GM12878 (cell line): ENCODE data around the gene IL1RL2.

Experiments
- CTCF ChIP-seq, 3 experiments: IDR thresholded peaks in 2 of 3; conservative IDR thresholded peaks in 1 of 3; 2 replicates each; pipeline ENCODE4 v1.5.1; 2011; ENCODE audit warnings: low read depth in 3 of 3, low read length in 3 of 3, mild to moderate bottlenecking in 3 of 3, control low read depth in 2 of 3, moderate library complexity in 2 of 3, inconsistent platforms in 1 of 3, mixed read lengths in 1 of 3; ENCODE audit not compliant: control insufficient read depth in 2 of 3, insufficient read depth in 1 of 3; ENCODE audit errors: extremely low read depth in 1 of 3
- DPF2 ChIP-seq: fragments of 450-650 bp; IDR thresholded peaks from 2 replicates; pipeline ENCODE4 v1.6.1; 2017; ENCODE audit warnings: mild to moderate bottlenecking
- ETV6 ChIP-seq, 2 experiments: fragments of 450-650 bp in 1 of 2; IDR thresholded peaks in 1 of 2; conservative IDR thresholded peaks in 1 of 2; 2 replicates each; pipeline ENCODE4 v1.6.1; 2014; ENCODE audit warnings: antibody characterized with exemption in 1 of 2, borderline replicate concordance in 1 of 2, low read depth in 1 of 2, mild to moderate bottlenecking in 1 of 2, moderate library complexity in 1 of 2
- FOS ChIP-seq: IDR thresholded peaks from 3 replicates; pipeline ENCODE4 v1.6.1; 2011; ENCODE audit warnings: borderline replicate concordance; ENCODE audit not compliant: insufficient read length; ENCODE audit errors: extremely low read depth
- HCFC1 ChIP-seq: fragments of 150-350 bp; IDR thresholded peaks from 2 replicates; pipeline ENCODE4 v1.6.1; 2014; ENCODE audit warnings: low read length
- POLR2A ChIP-seq: IDR thresholded peaks from 2 replicates; pipeline ENCODE4 v1.6.1; 2011; ENCODE audit warnings: low read depth, mild to moderate bottlenecking, low read length
- POLR2AphosphoS2 ChIP-seq: IDR thresholded peaks from 2 replicates; pipeline ENCODE4 v1.6.1; 2011; ENCODE audit warnings: low read depth, mild to moderate bottlenecking, low read length, improper control_type of control experiment, moderate library complexity
- RAD21 ChIP-seq: IDR thresholded peaks from 2 replicates; pipeline ENCODE4 v1.6.1; 2011; ENCODE audit warnings: mild to moderate bottlenecking, low read depth, low read length, moderate library complexity; ENCODE audit not compliant: insufficient read depth
- RAD51 ChIP-seq: fragments of 450-650 bp; IDR thresholded peaks from 2 replicates; pipeline ENCODE4 v1.6.1; 2016; ENCODE audit warnings: moderate library complexity, mild to moderate bottlenecking, inconsistent platforms
- RCOR1 ChIP-seq: conservative IDR thresholded peaks from 2 replicates; pipeline ENCODE4 v1.6.1; 2012; ENCODE audit warnings: low read depth, low read length, improper control_type of control experiment
- STAT3 ChIP-seq: IDR thresholded peaks from 2 replicates; pipeline ENCODE4 v1.6.1; 2011; ENCODE audit warnings: low read depth, low read length, improper control_type of control experiment
- TAF1 ChIP-seq: IDR thresholded peaks from 2 replicates; pipeline ENCODE4 v1.6.1; 2011; ENCODE audit warnings: mild to moderate bottlenecking, low read depth, low read length, borderline replicate concordance
- ZNF622 ChIP-seq: fragments of 450-650 bp; IDR thresholded peaks from 2 replicates; pipeline ENCODE4 v1.6.1; 2017; ENCODE audit warnings: mild to moderate bottlenecking, inconsistent platforms
- TF ChIP-seq, protein P1 (sequence below): IDR thresholded peaks from 2 replicates; pipeline ENCODE4 v1.6.1; 2012; ENCODE audit warnings: mild to moderate bottlenecking, low read depth, low read length

GRCh38 chr2:102200539-102200938, 13.7 kb downstream of the IL1RL2 start:
- TF ChIP-seq CTCF (IDR thresholded peaks at IDR 0.05 in 2 of 3, conservative IDR thresholded peaks at IDR 0.05 in 1 of 3; ENCODE audit: control insufficient read depth in 2 of 3, extremely low read depth in 1 of 3, insufficient read depth in 1 of 3, low read depth in 3 of 3, low read length in 3 of 3) = no peak
- TF ChIP-seq, protein P1, sequence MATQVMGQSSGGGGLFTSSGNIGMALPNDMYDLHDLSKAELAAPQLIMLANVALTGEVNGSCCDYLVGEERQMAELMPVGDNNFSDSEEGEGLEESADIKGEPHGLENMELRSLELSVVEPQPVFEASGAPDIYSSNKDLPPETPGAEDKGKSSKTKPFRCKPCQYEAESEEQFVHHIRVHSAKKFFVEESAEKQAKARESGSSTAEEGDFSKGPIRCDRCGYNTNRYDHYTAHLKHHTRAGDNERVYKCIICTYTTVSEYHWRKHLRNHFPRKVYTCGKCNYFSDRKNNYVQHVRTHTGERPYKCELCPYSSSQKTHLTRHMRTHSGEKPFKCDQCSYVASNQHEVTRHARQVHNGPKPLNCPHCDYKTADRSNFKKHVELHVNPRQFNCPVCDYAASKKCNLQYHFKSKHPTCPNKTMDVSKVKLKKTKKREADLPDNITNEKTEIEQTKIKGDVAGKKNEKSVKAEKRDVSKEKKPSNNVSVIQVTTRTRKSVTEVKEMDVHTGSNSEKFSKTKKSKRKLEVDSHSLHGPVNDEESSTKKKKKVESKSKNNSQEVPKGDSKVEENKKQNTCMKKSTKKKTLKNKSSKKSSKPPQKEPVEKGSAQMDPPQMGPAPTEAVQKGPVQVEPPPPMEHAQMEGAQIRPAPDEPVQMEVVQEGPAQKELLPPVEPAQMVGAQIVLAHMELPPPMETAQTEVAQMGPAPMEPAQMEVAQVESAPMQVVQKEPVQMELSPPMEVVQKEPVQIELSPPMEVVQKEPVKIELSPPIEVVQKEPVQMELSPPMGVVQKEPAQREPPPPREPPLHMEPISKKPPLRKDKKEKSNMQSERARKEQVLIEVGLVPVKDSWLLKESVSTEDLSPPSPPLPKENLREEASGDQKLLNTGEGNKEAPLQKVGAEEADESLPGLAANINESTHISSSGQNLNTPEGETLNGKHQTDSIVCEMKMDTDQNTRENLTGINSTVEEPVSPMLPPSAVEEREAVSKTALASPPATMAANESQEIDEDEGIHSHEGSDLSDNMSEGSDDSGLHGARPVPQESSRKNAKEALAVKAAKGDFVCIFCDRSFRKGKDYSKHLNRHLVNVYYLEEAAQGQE = no peak
- no peak for TF ChIP-seq TAF1
- no peak for TF ChIP-seq POLR2AphosphoS2
- TF ChIP-seq RAD21 = no peak
- no peak for TF ChIP-seq RCOR1
- TF ChIP-seq POLR2A = no peak
- no peak for TF ChIP-seq DPF2
- no peak for TF ChIP-seq HCFC1
- TF ChIP-seq FOS = no peak
- no peak for TF ChIP-seq ETV6 (conservative IDR thresholded peaks at IDR 0.05 in 1 of 2, IDR thresholded peaks at IDR 0.05 in 1 of 2; ENCODE audit: borderline replicate concordance in 1 of 2, low read depth in 1 of 2)
- TF ChIP-seq STAT3 = no peak
- no peak for TF ChIP-seq RAD51
- TF ChIP-seq ZNF622 = no peak
